Measurements from ENCODE around the gene LHFPL2. TPM values are rescaled to one million over a fixed set of nuclear protein-coding genes. Genes with fewer than 3 reads are reported as not detected.

Gene LHFPL2
- total and polyA plus RNA-seq, 9 of the 15 experiments (the other 6 are each of a cell fraction or from before 2014, with no cell fraction given), result 1.0 to 6.6 (median 4.6) TPM

DNA sequence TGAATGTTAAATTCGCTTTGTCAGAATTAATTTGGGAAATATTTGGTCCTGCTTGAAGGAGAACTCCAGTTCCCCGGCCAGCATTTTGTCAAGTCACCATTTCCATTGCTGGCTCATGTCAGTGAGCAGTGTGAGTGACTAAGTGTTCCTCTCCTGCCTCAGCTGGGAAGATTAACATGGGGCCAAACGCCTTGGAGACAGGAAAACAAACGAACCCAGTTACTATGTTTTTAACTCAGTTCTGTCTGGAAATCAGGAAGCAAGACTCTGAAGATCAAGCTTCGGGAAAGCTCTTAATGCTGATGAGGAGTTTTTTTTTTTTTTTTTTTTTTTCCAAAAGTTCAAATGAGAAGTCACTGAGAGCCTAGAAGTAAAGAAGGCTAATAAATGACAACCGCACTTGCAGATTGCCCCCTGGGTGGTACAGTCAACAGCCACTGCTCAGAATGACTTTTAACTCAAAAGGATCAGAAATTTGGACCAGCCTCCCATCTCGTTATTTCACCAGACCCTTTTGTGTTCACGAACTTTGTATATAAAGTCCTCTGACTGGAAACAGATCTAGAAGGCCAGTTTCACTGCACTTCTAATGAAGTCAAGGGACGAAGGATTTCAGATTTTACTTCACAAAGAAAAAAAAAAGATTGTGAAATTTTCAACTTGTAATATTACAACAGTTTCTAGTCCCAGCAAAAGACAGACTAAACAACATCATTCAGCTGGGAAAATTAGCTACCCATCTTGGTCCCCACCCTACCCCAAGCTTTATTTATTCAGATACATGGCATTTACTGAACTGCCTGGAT, 121.3 kb downstream of the LHFPL2 start (continued):
- no peak for TF ChIP-seq NELFE (IDR thresholded peaks at IDR 0.05; ENCODE audit: insufficient read depth, insufficient read length)
- peak; percentile 76; the same call in 1 of the 2 replicates for TF ChIP-seq JUND (IDR thresholded peaks at IDR 0.05; ENCODE audit: borderline replicate concordance, low read depth, low read length)
- peak; percentile 80; the same call in 2 of the 3 replicates for TF ChIP-seq JUND (tag; IDR thresholded peaks at IDR 0.05; ENCODE audit: borderline replicate concordance, low read depth, low read length)
- no peak for TF ChIP-seq ZNF436 (CRISPR knock-in tag; IDR thresholded peaks at IDR 0.05)
- no peak for TF ChIP-seq SIN3A (IDR thresholded peaks at IDR 0.05; ENCODE audit: borderline replicate concordance in 2 of 2, control insufficient read depth in 1 of 2, low read depth in 2 of 2, low read length in 2 of 2)
- no peak; the same call in 1 of the 2 replicates for TF ChIP-seq ZNF175 (CRISPR knock-in tag; IDR thresholded peaks at IDR 0.05; ENCODE audit: low read depth)
- TF ChIP-seq MAFK (IDR thresholded peaks at IDR 0.05; ENCODE audit: low read length), result peak; percentile 92
- no peak for TF ChIP-seq RAD21 (CRISPR knock-in tag; conservative IDR thresholded peaks at IDR 0.05 in 1 of 2, IDR thresholded peaks at IDR 0.05 in 1 of 2)
- 0 out of 2 replicates have a peak, but pooled peaks have one; percentile 15 for TF ChIP-seq NFATC3 (IDR thresholded peaks at IDR 0.05)
- TF ChIP-seq ARNT (IDR thresholded peaks at IDR 0.05), result peak in 1 of 2 experiments; percentile 63; a peak in 1 of 4 replicates
- TF ChIP-seq MAZ (CRISPR knock-in tag; conservative IDR thresholded peaks at IDR 0.05 in 1 of 2, IDR thresholded peaks at IDR 0.05 in 1 of 2), result peak in 1 of 2 experiments; percentile 29; a peak in 1 of 4 replicates
- TF ChIP-seq ZNF77 (CRISPR knock-in tag; IDR thresholded peaks at IDR 0.05), result no peak
- TF ChIP-seq HDAC1 (IDR thresholded peaks at IDR 0.05), result no peak
- no peak for TF ChIP-seq ZNF3 (CRISPR knock-in tag; IDR thresholded peaks at IDR 0.05)
- TF ChIP-seq SIRT6 (IDR thresholded peaks at IDR 0.05; ENCODE audit: low read depth, low read length), result no peak
- peak; percentile 69 for TF ChIP-seq MEIS2 (IDR thresholded peaks at IDR 0.05; ENCODE audit: partially characterized antibody)
- TF ChIP-seq ZNF696 (CRISPR knock-in tag; conservative IDR thresholded peaks at IDR 0.05), result no peak
- TF ChIP-seq L3MBTL2 (IDR thresholded peaks at IDR 0.05), result peak; percentile 53; the same call in 1 of the 2 replicates
- TF ChIP-seq HOXB6 (CRISPR knock-in tag; IDR thresholded peaks at IDR 0.05; ENCODE audit: borderline replicate concordance), result no peak
- TF ChIP-seq SOX6 (IDR thresholded peaks at IDR 0.05), result 0 out of 2 replicates have a peak, but pooled peaks have one; percentile 39
- TF ChIP-seq SMAD4 (CRISPR knock-in tag; conservative IDR thresholded peaks at IDR 0.05), result no peak
- TF ChIP-seq, protein P1, sequence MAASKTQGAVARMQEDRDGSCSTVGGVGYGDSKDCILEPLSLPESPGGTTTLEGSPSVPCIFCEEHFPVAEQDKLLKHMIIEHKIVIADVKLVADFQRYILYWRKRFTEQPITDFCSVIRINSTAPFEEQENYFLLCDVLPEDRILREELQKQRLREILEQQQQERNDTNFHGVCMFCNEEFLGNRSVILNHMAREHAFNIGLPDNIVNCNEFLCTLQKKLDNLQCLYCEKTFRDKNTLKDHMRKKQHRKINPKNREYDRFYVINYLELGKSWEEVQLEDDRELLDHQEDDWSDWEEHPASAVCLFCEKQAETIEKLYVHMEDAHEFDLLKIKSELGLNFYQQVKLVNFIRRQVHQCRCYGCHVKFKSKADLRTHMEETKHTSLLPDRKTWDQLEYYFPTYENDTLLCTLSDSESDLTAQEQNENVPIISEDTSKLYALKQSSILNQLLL (CRISPR knock-in tag; IDR thresholded peaks at IDR 0.05; ENCODE audit: borderline replicate concordance), result no peak
- no peak for TF ChIP-seq NFYB (IDR thresholded peaks at IDR 0.05; ENCODE audit: extremely low read depth, insufficient read length)
- TF ChIP-seq, protein P2, sequence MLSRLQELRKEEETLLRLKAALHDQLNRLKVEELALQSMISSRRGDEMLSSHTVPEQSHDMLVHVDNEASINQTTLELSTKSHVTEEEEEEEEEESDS (CRISPR knock-in tag; IDR thresholded peaks at IDR 0.05), result no peak
- TF ChIP-seq CBX5 (IDR thresholded peaks at IDR 0.05; ENCODE audit: borderline replicate concordance, low read depth), result peak; percentile 95
- no peak for TF ChIP-seq HMGN3 (IDR thresholded peaks at IDR 0.05; ENCODE audit: borderline replicate concordance, extremely low read depth, insufficient read length, low read depth, low read length)
- TF ChIP-seq POLR3A (IDR thresholded peaks at IDR 0.05; ENCODE audit: borderline replicate concordance, extremely low read depth, insufficient read depth, insufficient read length), result no peak

Measured in K562 (cell line).